ENCODE data around the gene RNF214. TPM values are rescaled to one million over a fixed set of nuclear protein-coding genes. Genes with fewer than 3 reads are reported as not detected.

The RNF214 gene
- total and polyA plus RNA-seq, 2 of the 13 experiments (the other 11 are each of a cell fraction or from before 2014, with no cell fraction given) = 10.7 to 12.6 TPM

- TF ChIP-seq ATF4 (CRISPR knock-in tag; IDR thresholded peaks at IDR 0.05) = no peak
- peak; percentile 33; the same call in 1 of the 2 replicates for TF ChIP-seq ZNF770 (CRISPR knock-in tag; IDR thresholded peaks at IDR 0.05)
- no peak for TF ChIP-seq ZNF792 (CRISPR knock-in tag; IDR thresholded peaks at IDR 0.05)
- TF ChIP-seq PHF8 (CRISPR knock-in tag; IDR thresholded peaks at IDR 0.05) = no peak
- no peak for TF ChIP-seq ZMYM3 (CRISPR knock-in tag; IDR thresholded peaks at IDR 0.05)
- TF ChIP-seq ZFP91 (CRISPR knock-in tag; IDR thresholded peaks at IDR 0.05; ENCODE audit: borderline replicate concordance) = peak; percentile 41; the same call in 1 of the 2 replicates
- TF ChIP-seq SMARCC2 (IDR thresholded peaks at IDR 0.05) = no peak
- TF ChIP-seq, protein P1, sequence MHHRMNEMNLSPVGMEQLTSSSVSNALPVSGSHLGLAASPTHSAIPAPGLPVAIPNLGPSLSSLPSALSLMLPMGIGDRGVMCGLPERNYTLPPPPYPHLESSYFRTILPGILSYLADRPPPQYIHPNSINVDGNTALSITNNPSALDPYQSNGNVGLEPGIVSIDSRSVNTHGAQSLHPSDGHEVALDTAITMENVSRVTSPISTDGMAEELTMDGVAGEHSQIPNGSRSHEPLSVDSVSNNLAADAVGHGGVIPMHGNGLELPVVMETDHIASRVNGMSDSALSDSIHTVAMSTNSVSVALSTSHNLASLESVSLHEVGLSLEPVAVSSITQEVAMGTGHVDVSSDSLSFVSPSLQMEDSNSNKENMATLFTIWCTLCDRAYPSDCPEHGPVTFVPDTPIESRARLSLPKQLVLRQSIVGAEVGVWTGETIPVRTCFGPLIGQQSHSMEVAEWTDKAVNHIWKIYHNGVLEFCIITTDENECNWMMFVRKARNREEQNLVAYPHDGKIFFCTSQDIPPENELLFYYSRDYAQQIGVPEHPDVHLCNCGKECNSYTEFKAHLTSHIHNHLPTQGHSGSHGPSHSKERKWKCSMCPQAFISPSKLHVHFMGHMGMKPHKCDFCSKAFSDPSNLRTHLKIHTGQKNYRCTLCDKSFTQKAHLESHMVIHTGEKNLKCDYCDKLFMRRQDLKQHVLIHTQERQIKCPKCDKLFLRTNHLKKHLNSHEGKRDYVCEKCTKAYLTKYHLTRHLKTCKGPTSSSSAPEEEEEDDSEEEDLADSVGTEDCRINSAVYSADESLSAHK (CRISPR knock-in tag; IDR thresholded peaks at IDR 0.05; ENCODE audit: borderline replicate concordance) = no peak
- no peak for TF ChIP-seq JARID2 (CRISPR knock-in tag; IDR thresholded peaks at IDR 0.05; ENCODE audit: insufficient replicate concordance)
- no peak for TF ChIP-seq PAF1 (CRISPR knock-in tag; IDR thresholded peaks at IDR 0.05)
- TF ChIP-seq, protein P2, sequence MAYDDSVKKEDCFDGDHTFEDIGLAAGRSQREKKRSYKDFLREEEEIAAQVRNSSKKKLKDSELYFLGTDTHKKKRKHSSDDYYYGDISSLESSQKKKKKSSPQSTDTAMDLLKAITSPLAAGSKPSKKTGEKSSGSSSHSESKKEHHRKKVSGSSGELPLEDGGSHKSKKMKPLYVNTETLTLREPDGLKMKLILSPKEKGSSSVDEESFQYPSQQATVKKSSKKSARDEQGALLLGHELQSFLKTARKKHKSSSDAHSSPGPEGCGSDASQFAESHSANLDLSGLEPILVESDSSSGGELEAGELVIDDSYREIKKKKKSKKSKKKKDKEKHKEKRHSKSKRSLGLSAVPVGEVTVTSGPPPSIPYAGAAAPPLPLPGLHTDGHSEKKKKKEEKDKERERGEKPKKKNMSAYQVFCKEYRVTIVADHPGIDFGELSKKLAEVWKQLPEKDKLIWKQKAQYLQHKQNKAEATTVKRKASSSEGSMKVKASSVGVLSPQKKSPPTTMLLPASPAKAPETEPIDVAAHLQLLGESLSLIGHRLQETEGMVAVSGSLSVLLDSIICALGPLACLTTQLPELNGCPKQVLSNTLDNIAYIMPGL (CRISPR knock-in tag; IDR thresholded peaks at IDR 0.05; ENCODE audit: borderline replicate concordance in 1 of 2, low read depth in 1 of 2) = peak; percentile 27 to 51; a peak in 2 of 4 replicates
- TF ChIP-seq MXD4 (CRISPR knock-in tag; IDR thresholded peaks at IDR 0.05) = no peak
- TF ChIP-seq ZNF629 (CRISPR knock-in tag; conservative IDR thresholded peaks at IDR 0.05) = no peak
- TF ChIP-seq ZNF563 (CRISPR knock-in tag; IDR thresholded peaks at IDR 0.05) = no peak
- no peak for TF ChIP-seq ZNF441 (CRISPR knock-in tag; IDR thresholded peaks at IDR 0.05; ENCODE audit: borderline replicate concordance)
- no peak for TF ChIP-seq ZNF720 (CRISPR knock-in tag; IDR thresholded peaks at IDR 0.05)
- TF ChIP-seq ZNF639 (CRISPR knock-in tag; conservative IDR thresholded peaks at IDR 0.05) = no peak
- TF ChIP-seq NFYB (CRISPR knock-in tag; IDR thresholded peaks at IDR 0.05) = no peak
These were observed 67.1 kb downstream of the RNF214 start (continued) for GRCh38 chr11:117299351-117300282.

Data from HepG2 (cell line).